NK-92 treated with Interleukin-12 subunit alpha and Interleukin-12 subunit beta, amount 100 ng/mL, for 24 hours (cell line): ENCODE data around the gene OR4D1.
"Not testable (repeated sequence)": the region's sequence is repeated elsewhere in the genome, so short reads cannot be mapped to it uniquely, and the experiment has no call there.

Source experiments
- DNase-seq: peaks from one replicate; lab custom pipeline; 2025; lab: John Stamatoyannopoulos, UW

The OR4D1 gene

DNA sequence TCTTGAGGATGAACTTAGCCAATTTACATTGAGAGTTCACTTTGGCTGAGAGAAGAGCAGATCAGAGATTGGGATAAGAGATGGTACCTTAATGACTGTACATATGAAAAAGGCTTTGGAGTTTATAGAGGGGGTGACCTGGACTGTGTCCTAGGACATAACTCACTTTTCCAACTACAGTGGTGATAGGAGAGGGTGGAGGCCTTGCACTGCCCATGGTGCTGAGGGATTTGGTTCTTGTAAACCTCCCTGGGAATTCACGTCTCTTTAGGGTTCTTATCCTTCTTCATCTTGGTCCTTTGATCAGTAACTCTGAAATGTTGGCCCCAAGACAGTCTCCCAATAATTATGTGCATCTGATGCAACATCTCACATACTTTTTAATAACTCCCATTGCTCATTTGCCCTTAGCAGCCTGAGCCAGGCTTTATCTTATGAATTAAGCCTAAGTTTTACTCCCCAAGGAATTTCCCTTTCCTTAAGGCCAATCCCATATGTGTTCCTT lies at the start of gene OR4D1:
Gene OR4D1, plus strand, starts transcription at position 455 of the 505 bp plus-strand sequence. CDS start 6,770 bp downstream, outside the sequence.
- DNase-seq, result no peak

DNA sequence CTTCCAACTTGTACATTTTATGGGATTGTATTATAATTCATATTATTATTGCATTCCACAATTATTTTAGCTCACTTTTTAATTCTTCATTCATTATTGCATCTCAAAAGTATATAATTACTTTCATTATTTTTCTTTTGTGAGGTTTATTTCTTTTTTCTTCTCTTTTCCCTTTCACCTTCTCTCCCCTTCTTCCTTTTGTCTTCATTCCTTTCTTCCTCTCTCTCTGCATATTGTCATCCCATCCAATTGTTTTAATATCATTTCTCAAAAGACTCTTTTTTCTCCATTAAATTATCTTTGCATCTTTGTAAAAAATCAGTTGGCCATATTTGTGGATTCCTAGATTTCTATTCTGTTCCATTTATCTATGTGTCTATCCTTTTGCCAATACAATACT lies 47.7 kb upstream of the OR4D1 start:
- DNase-seq, result no peak

DNA sequence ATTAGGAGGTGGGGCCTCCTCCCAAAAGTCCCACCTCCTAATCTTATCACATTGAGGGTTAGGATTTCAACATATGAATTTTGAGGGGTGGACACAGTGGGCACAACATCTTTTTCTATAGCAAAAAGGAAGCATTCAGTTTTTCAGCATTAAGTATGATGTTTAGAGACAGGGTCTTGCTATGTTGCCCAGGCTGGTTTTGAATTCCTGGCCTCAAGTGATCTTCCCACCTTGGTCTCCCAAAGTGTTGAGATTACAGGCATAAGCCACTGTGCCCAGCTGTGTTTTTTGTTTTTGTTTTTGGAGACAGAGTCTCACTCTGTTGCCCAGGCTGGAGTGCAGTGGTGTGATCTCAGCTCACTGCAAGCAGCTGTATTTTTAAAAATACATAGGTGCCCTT lies 46.3 kb upstream of the OR4D1 start:
- not testable (repeated sequence) for DNase-seq

DNA sequence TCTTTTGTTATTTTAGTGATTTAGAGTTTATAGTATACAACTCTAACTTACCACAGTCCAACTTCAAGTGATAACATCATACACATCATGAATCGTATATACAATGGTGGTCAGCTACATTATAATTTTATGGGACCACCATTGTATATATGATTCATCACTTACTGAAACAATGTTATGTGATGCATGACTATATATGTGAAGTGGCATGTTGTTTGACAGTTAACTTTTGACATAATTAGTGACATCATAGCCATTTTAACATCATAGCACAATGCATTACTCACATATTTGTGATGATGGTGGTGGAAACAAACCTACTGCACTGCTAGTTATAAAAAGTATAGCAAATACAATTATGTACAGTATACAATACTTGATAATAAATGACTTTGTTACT lies 43.1 kb upstream of the OR4D1 start:
- no peak for DNase-seq

- DNase-seq, result no peak
These were observed 40.9 kb upstream of the OR4D1 start for GRCh38 chr17:58107306-58107705.

DNA sequence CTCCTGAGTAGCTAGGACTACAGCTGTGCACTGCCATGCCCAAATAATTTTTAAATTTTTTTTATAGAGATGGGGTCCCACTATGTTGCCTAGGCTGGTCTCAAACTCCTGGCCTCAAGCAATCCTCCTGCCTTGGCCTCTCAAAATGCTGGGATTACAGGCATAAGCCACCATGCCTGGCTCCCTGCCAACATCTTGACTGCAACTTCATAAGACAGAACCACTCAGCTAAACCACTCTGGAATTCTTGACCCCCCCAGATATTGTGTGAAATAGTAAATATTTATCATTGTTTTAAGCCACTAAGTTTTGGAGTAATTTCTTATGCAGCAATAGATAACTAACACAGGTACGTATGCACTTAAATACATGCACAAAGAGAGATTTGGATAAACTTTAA lies 39.0 kb upstream of the OR4D1 start:
- DNase-seq, result no peak

- DNase-seq, result no peak
These were observed 38.2 kb upstream of the OR4D1 start for GRCh38 chr17:58110012-58110411.

DNA sequence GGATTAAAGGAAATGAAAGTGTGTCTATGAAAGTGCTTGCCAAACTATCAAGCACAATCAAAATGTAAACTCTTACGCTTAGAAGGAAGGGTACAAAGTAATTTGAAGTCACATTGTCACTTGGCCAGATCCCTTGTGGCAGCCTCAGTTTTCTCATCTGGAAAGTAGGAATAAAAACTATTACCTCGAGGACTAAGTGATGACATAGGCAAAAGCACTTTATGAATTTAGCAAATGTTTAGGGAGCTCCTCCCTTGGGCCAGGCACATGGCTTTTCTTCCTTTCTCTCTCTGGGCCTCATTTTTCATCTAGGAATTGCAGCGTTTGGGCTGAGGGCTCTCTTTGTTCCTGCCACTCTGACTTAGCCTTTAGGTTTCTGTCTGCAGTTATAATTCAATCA lies 36.5 kb upstream of the OR4D1 start:
- no peak for DNase-seq

- peak; percentile 47 for DNase-seq
These were observed 35.1 kb upstream of the OR4D1 start for GRCh38 chr17:58112970-58113631.

- DNase-seq, result no peak
These were observed 34.2 kb upstream of the OR4D1 start for GRCh38 chr17:58113947-58114346.

DNA sequence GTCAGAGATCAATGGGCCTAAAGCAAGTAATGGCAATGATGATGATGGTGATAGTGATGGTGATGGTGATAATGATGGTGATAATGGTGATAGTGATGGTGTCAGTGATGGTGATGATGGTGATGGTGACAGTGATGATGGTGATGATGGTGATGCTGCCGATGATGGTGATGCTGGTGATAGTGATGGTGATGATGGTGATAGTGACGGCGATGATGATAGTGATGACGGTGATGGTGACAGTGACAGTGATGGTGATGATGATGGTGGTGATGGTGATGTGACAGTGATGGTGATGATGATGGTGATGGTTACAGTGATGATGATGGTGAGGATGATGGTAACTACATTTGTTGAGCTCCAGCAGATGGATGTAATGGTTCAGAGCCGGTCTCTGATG lies 30.8 kb upstream of the OR4D1 start:
- no peak for DNase-seq

DNA sequence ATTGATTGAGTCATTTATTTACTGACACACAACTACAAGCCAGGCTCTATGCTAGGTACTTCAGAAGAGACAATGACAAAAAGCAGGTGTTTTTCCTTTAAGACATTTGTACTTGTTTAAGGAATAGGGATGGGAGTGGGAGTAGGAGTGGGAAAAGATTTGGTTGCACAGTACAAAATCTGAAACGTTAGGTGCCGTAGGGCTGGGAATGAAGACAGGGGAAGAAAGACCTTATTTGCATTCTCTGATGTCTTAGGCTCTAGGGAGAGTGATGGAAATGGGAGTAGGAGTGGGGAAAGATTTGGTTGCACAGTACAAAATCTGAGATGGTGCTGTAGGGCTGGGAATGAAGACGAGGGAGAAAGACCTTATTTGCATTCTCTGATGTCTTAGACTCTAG lies 28.7 kb upstream of the OR4D1 start:
- no peak for DNase-seq

DNA sequence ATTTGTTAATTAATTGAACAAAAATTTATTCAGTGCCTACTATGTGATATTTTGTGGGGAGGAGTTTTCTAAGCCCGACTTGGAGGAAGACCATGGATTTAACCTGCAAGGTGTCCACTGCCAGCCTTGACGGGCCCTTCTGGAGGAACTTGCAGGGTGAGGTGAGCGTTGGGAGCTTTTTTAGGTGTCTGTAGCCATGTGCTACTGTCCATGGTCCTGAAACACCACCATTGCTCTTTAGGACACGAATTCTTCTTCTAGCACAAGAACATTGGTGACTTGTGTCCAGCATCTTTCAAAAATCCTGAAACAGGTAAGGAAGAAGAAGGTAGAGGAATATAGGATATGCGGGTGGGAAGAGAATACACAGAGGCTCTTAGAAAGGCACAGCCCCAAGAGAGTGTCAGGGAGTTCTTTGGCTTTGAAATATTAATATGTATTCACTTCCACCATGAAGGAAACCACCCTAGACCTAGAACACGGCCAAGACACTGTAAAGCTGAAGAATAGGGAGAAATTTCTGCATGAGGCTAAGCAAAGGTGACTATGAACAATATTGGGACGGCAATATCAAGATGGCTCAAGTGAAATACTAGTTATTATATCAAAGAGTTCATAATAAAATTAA lies 27.9 kb upstream of the OR4D1 start:
- no peak for DNase-seq

DNA sequence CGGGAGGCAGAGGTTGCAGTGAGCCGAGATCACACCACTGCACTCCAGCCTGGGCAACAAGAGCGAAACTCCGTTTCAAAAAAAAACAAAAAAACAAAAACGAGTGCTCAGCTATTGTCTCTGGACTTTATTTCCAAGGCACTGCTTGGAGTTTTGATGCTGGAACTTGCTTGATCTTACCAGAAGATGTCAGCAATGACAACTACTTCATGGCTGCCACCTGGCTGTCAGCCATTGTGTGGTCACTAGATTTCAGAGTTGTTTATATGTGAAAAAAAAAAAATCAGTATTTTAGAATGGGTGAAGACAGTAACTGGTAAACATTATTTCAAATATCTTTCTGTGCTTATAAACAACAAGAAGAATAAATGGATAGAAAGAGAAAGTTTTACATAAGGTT lies 26.3 kb upstream of the OR4D1 start:
- no peak for DNase-seq

DNA sequence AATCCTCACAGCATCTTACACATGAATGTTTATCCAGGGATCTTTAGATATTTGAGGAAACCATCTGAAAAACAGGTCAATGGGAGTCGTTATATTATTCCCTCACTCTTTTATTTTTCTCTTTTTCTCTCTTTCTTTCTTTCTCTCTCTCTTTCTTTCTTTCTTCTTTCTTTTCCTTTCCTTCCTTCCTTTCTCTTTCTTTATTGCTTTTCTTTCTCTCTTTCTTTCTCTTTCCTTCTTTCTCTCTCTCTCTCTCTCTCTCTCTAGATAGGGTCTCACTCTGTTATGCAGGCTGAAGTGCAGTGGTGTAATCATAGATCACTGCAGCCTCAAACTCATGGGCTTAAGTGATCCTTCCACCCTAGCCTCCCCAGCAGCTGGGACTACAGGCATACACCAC lies 20.3 kb upstream of the OR4D1 start:
- DNase-seq, result no peak

DNA sequence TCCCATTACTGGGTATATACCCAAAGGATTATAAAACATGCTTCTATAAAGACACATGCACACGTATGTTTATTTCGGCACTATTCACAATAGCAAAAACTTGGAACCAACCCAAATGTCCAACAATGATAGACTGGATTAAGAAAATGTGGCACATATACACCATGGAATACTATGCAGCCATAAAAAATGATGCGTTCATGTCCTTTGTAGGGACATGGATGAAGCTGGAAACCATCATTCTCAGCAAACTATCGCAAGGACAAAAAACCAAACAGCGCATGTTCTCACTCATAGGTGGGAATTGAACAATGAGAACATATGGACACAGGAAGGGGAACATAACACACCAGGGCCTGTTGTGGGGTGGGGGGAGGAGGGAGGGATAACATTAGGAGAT lies 15.5 kb upstream of the OR4D1 start:
- not testable (repeated sequence) for DNase-seq

GRCh38 chr17:58136669-58137279 lies 11.4 kb upstream of the OR4D1 start:
- no peak for DNase-seq

DNA sequence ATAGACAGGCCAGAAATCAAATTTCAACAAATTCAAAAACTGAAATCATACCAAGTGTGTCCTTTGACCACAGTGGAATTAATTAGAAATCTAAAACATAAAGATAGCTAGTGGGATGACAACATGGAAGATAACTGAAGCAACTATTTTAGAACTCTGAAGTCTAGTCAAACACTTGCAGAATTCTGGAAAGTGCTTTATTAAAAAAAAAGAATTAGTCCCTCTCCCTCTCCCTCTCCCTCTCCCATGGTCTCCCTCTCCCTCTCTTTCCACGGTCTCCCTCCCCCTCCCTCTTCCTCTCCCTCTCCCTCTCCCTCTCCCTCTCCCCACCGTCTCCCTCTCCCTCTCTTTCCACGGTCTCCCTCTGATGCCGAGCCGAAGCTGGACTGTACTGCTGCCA lies 6.7 kb upstream of the OR4D1 start:
- DNase-seq, result no peak

GRCh38 chr17:58143335-58143734 lies 4.8 kb upstream of the OR4D1 start:
- DNase-seq, result not testable (repeated sequence)

DNA sequence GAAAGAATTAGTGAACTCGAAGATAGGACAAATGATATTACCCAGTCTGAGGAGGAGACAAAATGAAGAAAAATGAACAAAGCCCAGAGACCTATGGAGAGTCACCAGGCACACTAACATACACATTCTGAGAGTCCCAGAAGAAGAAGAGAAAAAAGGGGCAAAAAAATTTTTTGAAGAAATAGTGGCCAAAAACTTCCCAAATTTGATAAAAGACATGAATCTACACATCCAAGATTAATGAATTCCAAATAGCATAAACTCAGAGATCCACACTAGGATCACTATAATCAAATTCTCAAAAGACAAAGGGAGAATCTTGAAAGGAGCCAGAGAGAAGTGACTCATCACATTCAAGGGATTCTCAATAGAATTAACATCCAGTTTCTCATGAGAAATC lies 3.4 kb upstream of the OR4D1 start:
- DNase-seq, result no peak

DNA sequence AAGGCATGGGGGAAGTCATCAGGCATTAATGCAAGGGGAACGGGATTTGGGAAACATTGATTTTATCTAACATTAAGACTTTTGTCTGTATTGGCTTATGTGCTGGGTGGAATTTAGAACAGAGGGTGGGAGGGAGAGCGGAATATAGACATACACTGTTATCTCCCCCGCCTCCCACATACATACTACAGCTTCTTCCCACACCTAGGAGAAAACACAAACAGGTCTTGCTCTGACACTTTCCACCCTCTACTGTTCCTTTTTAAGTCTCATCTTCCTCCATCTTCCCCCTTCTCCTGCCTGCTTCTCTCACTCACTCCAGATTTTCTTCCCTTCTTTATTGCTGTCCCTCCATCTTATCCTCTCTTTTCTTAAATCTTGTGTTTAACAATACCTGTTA lies 425 bp downstream of the OR4D1 start:
- no peak for DNase-seq

DNA sequence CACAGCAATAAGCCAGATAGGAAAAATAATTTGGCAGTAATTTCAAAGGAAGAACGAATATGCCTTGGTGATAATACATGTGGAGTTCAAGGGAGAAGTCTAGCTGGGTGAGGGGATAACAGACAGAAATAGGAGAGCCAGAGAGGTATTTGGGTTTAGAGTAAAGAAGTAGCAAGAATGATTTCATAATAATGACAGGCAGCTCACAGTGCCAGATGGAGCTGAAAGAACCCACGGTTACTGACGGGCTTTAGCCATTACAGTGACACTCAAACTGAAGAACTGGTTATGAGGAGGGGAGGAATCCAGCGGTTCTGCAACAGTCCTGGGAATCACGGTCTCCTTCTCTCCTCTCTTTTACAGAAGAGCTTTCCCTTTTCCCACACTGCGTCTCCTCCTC lies 2.2 kb downstream of the OR4D1 start:
- no peak for DNase-seq

DNA sequence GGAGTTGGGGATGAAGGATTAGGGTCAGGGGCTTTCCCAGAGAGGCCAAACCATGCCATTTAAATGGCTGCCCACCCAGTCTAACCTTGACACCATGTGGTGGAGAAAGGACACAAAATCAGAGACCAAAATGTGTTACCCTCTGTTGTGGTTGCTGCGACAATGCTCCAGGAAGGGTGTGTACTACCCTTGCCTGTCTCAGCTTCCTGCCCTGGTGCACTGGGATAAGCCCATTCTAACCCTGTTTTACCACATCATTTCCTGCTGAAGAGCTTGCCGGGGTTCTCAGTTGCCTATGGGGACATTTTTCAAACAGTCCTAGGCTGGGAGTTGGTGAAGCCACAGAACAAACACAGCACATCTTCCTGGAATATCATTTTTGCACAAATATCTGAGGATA lies 4.9 kb downstream of the OR4D1 start:
- peak; percentile 12 for DNase-seq
